Cerebellar cortex (tissue), 1 donor: ENCODE data around the gene DUOX1.
"Not testable (repeated sequence)": the region's sequence is repeated elsewhere in the genome, so short reads cannot be mapped to it uniquely, and the experiment has no call there.

Experiments
- DNase-seq: peaks from one replicate; pipeline ENCODE4 v3.0.0-alpha.2; 2015; ENCODE audit warnings: low spot score

DUOX1 gene

DNA sequence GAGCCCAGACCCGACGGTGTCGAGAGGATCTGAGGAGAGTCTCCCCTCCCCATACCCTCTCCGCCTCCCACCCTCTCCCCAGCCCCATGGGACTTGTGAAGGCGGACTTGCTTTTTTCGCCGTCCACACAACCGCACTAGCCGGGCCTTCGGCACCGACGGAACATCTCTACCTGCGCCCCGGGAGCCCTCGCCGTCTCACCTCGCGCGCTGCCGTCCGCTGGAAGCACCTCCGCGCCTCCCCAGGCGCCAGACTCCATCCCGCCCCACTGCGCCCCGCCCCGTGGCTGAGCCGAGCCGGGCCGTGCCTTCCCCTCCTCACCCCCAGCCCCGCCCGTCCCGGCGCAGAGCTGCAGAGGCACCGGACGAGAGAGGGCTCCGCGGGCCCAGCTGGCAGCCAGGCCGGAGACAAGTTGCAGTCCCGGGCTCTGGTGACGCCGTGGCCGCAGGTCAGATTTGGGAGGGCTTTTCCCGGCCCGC, at the start of gene DUOX1, which contains the start of gene DUOXA1:
TSS of gene DUOX1 (plus strand) at position 344 of the 479 bp plus-strand sequence. CDS start 1,973 bp downstream, outside the sequence.
TSS of gene DUOXA1 (minus strand) at position 229 of the 479 bp plus-strand sequence. CDS start 6,865 bp downstream, outside the sequence.
- no peak for DNase-seq

DNA sequence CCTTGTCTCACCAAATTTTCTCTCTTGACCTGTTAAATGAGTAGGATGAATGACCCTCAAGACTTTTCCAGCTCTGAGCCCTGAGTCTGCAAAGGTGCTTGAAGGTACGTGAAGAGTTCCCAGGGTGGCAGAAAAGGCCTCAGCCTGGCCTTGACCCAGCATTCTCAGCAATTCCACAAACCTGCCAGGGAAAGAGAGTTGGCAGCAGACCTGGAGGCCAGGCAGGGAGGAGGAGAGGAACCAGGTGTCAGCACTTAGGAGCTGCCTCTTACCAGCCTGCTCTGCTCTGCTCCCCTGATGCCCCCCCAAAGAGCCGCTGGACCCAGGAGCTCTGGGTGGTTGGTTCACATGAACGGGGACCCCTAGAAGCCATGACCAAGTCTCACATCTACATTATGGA, 49.2 kb upstream of the DUOX1 start:
- peak; percentile 61 for DNase-seq

DNA sequence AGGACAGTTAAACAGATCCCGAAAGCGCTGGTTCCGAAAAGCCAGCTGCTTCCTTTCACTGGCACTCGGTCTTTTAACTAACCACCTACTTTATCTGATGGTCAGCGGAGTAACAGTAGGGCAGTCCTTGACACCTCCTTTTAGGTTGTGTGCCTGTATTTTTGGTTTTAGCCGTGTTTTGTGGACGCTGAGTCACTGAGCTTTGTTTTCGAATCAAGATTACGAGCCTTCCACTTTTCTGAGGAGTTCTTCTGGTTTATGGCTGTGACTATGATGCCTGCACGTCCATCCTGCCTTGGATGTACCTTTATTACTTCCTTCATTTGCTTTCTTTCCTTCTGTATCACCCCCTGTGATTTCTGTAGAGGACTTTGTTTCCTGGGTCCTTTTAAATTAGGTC, 47.4 kb upstream of the DUOX1 start:
- not testable (repeated sequence) for DNase-seq

DNA sequence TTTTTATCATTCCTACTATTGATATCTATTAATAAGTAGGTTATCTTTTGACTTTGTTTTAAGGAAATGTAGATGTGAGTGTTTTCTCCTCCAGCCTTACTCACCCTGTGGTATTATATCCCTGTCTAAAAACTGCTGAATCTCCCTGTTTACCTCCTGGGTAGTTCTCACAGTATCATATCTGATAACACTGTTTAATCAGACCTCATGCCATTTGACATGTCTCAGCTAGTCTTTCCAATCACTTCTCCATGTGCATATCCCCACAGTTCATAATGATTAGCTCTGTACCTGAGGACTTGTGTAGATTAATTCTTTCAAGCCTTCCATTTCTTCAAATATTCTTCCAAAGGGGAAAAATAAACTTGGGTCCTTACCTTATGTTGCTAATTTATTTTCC, 46.6 kb upstream of the DUOX1 start:
- DNase-seq = no peak

DNA sequence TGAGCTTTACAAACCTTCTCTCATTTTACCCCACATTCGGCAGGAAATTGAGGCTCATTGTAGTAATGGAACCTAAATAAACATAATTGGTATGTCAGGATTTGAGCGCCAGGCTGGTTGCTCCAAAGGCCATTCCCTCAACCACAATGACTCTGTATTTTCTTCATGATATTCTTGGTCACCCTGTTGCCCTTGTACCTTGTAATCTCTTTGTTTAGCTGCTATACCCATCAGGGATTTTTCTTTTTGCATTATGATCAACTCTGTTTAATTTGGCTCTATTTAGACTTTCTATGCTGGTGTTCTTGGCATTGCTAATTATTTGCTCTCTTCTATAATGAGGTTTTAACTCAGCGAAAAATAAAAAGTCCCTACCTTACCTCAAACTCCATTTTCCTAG, 45.6 kb upstream of the DUOX1 start:
- DNase-seq = no peak

DNA sequence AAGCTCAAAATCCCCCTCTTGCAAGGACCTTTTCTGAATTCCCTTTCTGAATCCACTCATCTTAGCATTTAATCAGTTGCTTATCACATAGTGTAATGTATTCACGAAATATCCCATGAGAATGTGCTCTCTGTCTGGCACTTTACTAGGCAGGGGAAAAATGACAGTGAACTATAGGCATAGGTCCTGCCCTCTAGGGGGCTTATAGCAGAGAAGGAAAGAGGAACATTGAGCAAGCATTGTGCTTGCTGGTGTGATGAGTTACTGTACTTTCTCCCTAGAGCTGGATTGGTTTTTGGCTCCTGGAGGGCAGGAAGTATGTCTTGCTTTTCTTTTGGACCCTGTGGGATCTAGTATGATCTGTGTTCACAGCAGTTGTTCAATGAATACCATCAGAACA, 42.3 kb upstream of the DUOX1 start:
- DNase-seq = no peak

DNA sequence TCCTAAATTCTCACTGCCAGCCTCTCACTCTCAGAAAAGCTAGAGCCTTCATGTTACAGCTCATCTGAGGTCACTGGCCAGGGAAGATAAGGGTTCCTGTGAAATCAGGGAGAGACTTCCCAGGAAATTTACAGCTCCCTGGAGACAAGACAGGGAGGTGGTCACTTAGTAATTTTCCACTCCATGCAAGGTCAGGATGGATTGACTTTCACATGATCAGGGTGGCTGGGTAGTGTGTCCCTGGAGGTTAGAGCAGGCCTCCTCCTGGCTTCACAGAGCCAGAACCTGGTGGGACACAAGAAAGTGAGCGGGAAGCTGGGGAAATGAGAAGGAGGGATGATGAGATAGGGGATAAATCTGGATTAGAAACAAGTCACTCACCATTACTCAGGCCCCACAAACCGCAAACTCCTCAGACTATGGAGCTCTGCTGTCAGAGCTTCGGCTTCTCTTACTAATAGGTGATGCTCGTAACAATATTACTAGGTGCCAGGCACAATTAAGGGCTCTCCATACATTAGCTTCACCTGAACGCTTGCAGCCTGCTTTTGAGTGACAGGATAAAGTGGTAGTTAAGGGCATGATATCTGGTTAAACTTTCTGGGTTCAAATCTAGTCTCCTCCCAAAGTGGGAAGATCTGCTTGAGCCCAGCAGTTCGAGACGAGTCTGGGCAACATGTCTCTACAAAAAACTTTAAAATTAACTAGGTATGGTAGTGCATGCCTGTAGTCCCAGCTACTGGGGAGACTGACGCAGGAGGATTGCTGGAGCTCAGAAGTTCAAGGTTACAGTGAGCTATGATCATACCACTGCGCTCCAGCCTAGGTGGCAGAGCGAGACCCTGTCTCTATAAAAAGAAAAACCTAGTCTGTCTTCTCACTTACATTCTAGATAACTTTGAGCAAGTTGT, 40.7 kb upstream of the DUOX1 start:
- DNase-seq = no peak

DNA sequence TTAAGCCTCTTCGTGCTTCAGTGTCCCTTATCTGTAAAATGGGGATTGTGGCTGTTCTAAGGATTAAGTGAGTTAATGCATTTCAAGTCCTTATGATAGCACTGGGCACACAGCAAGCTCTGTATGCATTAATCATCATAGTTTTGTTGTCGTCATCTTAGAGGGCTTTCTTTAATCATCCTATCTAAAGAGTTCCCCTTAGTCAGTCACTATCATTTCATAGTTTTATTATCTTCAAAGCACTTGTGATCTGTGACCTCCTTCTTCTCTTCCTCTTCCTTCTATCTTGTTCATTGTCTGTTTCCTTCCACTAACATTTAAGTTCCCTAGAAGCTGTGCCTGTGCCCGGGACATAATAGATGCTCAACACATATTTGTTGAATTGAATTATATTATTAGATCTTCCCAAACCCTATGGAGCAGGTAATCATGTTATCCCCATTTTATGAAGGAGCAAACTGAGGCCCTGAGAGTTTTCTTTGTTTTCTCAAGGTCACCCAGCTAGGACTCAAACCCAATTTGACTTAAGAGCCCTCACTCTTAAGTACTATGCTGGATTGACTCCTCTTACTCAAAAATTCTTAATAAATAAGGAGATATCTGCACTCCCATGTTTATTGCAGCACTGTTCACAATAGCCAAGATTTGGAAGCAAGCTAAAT, 40.0 kb upstream of the DUOX1 start:
- no peak for DNase-seq

DNA sequence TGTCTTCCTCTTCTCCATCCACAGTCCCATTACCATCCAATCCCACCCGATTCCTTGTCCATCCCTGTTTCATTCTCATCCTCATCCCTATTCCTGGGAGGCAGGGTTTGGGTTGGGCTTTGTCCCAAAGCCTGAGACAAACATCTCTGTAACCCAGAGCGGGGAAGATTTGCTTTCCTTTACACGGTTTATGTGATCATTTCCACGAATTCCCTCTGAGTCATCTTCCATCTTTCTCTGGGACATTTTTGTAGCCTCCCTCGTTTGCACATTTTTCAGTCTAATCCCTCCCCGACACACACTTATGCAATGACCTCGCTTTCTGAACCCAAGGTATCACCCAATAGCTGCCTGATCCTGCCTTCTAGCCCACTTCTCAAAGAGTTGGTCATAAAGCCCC, 38.6 kb upstream of the DUOX1 start:
- DNase-seq = no peak

DNA sequence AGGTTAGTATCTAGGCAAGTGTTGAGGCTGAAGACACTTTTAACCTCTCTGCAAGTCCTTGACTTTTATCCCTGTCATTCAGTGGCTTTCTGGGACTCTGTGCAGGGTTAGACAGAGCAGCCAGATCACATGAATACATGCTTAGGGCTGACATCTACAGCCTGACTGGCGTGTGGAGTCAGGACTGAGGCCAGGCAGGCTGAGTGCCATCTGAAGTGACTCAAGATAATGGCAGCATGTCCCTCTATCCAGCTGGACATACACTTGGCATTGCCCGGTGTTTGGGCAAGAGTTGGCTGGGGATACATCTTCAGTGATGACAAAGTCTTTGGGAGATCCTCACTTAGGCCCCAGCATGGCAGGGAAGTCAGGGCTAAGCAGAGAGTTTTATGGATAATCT, 38.2 kb upstream of the DUOX1 start:
- no peak for DNase-seq

DNA sequence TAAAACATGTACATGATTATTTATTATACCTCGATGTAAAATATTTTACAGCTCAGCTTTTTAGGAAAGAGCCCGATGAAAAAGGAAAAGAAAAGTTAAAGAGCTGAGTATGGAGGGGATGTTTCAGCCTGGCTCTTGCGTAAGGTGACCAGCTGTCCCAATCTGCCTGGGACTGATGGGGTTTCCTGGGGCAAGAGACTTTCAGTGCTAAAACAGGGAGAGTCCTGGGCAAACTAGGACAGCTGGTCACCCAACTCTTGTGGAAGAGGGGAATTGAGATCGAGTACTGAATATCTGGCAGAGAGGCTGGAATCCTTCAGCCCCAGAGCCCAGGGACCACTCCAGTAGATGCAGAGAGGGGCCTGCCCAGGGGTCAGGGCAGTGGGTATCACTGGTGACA, 36.8 kb upstream of the DUOX1 start:
- no peak for DNase-seq

DNA sequence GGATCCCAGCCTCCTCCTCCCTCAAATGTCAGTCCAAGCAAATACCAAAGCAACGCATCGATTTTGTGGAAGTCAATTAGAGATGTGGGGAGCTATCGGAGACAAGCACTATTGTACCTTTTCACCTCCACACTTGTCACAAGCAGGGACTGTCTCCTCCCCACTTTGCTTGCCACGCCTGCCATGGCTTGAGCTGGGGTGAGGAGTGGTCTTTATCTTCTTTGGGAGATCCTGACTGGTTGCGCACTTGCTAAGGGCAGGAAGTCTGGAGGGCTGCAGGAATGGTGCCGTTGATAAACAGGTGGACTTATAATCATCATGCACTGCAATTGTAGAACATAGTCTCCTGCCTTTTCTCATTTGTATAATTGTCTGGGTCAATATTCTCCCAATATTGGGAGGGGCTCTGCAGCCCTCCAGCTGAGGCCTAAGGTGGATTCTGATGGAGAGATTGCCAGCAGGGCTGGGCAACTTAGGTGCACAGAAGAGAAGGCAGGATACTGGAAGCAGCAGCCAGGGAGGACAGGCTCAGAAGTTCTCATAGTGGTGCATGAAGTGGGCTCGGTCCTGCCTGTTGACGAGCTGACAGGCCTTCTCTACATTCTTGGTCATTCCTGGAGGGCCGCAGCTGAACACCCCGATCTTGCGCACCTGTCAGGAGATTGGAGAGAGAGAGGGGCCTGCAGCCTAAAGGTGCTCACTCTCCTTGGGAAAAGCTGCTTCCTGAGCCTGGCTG, 36.0 kb upstream of the DUOX1 start:
- DNase-seq = no peak

DNA sequence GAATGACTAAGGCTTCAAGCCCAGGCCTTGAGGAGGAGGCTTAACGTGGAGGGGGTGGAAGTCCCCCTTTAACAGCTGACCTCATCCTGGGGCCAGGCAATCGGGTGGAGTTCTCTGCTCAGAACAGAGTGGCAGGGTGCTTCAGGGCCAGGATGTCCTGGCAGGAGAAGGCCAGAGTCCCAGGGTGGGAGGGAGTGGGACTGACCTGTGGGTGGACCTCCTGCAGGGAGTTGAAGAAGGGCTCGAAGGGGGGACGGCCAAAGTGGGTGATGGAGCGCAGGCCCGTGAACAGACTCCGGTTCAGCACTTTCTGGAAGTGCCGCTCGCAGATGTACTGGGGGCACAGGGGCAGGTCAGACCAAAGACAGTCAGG, 35.5 kb upstream of the DUOX1 start:
- DNase-seq = no peak

DNA sequence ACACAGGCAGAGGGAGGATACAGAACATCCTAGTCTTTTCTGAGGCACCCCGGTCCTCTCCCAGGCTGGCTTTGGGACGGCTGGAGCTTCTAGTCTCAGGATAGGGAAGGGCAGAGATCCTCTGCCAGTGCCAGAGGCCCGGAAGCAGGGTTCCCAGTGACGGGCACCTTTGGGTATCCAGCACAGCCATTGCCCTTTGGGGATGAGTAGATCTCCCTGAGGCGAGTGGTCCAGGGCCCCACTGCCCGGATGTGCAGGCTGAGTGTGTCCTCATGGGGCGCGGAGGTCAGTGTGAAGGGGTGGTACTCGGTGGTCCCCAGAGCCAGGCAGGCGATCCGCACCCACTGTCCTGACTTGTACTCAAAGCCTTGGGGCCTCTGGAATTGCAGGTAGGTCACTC, 34.1 kb upstream of the DUOX1 start:
- DNase-seq = no peak

DNA sequence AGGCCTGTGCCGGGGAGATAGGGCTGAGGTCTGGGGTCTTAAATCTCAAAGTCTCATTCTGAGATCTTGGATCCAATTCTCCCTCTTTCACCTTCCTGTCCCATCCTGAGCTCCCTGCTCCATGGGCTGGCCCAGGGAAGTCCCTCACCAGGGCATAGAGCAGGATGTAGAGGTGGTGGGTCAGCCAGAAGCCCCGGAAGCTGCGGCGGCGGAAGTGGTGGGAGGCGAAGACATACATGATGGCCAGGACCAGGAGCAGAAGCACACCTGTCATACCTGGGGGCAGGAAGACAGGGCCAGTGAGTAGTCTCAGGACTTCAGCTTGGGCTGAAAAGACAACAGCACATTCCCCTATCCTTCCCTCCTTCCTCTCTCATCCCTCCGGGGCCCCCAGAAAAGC, 32.3 kb upstream of the DUOX1 start:
- DNase-seq = no peak

DNA sequence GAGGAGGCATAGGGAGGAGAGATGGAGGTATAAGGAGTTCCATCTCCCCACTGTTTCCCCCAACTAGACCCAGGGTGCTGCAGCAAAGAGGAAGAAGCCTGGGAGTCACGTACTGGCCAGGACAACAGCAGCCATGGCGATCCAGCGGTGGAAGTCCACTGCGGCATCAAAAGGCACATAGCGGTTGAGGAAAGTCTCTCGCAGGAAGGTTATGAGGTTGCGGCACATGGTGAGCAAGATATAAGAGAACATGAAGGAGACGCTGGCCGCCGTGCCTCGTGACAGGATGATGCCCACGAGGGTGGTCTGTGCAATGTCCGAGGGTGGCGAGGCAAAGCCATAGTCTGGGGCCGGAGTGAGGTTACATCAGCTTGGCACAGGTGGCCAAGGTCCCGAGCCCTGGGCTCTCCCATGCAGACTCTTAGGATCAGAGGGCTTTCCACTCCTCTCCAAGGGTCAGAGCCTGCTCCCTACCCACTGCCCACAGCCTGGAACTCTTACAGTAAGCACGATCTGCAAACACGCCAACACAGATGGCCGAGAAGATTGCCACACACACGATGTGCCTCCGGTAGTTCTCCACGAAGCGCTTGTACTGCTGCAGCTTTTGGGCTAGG, 30.1 kb upstream of the DUOX1 start:
- no peak for DNase-seq

DNA sequence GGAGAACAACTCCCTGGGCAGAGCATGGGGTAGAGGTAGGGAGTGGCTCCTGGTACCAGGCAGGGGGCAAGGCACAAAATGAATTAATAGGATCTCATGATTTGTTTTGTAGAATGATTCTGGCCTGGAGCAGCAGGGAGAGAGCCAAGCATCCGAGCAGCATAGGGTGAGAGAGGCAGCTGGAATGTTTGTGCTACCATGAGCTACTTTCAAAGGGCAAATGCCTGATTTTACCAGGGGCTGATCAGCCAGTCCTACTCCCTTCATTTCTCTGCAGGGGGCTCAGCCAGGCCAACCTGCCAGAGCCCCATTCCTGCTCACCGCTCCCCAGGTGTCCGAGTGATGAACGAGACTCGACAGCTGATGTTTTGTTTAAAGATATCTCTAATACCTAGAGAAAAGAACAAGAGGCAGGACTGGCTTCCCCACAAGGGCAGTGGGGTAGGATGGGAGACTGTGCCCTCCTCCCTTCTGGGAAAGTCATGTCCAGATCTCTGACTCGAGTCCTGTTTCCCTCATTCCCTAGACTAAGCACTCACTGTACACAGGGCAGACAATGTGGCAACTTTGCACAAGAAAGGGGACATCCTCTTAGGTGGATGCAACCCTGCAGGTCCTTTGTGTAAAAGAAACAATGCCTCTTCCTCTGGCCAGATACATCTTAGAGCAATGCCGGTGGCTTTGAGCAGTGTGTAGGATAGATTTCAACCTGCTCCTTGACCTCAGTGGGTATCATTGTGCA, 28.7 kb upstream of the DUOX1 start:
- no peak for DNase-seq

DNA sequence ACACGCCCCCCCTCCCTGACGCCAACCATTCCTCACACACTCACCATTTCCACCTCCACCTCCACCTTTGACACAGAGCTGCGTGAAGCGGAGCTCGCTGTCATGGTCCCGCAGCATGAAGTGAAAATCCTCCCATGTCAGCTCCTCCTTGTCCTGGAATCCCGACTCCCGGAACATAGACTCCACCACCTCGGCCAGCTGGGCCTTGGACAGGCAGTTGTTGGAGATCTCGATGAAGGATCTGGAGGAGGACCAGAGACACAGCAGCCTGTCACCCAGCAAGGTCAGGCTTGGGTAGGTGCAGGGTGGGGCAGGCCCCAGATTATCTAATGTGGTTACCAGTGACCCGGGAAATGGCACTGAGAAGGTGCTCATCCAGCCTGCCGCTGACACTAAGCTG, 28.0 kb upstream of the DUOX1 start:
- DNase-seq = no peak

DNA sequence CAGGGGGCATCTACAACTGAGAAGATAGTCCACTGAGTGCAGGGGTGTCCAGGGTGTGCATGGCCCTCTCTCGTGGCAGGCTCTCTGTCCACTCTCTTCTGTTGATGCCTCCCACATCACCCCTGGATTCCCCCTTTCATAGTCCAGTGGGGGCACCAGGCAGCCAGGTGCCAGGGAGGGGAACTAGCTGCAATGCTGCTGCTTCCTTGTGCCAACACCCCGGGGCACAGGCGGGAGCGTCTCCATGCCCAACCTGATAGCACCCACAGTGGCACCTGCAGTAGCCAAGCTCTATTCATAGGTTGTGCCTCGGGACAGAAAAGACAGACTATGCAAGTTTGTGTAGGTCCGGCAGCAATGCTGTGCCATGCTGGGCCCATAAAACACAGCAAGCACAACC, 27.6 kb upstream of the DUOX1 start:
- DNase-seq = no peak

DNA sequence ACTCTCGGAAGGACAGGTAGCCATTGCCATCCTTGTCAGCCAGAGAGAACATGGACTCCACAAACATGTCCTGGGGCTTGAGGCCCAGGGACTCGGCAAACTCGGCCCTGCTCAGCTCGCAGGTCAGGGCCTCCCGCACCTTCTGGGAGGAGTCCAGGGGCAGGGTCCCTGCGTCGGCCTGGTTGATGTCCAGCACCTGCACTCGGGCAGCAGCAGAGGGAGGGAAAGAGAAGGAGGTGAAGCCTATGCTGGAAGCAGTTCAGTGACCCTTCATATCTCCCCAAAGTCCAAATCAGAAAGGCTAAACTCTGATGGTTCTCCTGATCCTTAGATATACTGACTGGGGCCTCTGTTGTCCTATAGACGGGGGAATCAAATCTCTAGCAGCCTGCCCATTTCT, 25.6 kb upstream of the DUOX1 start:
- not testable (repeated sequence) for DNase-seq

DNA sequence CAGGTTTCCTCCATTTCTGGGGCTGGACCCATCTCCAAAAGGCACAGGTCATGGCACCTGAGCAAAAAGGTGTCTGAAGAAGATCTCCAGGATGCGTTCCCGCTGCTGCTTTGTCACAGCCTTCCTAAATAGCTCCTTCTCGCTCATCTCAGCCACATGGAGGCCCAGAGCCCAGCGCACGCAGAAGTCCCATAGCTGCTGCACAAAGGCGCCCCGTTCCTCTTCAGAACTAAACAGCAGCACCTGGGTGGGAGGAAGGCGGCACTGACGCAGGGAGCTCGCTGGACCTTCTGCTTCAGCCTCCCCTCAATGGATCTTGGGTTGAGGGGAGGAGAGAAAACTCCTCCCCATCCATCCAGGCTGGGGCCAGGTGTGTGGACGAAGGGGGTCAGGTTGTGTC, 24.2 kb upstream of the DUOX1 start:
- DNase-seq = no peak
